Fibroblast of lung (primary cell): Measurements from ENCODE around the gene CLCN7. TPM values are rescaled to one million over a fixed set of nuclear protein-coding genes. Genes with fewer than 3 reads are reported as not detected.

Experiments
- DNase-seq, 2 donors: peaks; one replicate each; pipeline versions ENCODE4 v3.0.0 to v3.0.0-alpha.2; 2010; ENCODE audit warnings: low read depth in 2 of 2
- H2AFZ ChIP-seq: 2 replicates; pipeline ENCODE4 v1.5.1; 2012; ENCODE audit warnings: low read length, control low read depth, inconsistent platforms
- H3K27ac ChIP-seq: 2 replicates; pipeline ENCODE4 v1.5.1; 2011; ENCODE audit warnings: low read length, control low read depth; ENCODE audit not compliant: insufficient read depth
- H3K27me3 ChIP-seq: 2 replicates; pipeline ENCODE4 v1.5.1; 2011; ENCODE audit warnings: mild to moderate bottlenecking, low read length; ENCODE audit not compliant: control insufficient read depth, insufficient read depth
- H3K36me3 ChIP-seq: 2 replicates; pipeline ENCODE4 v1.5.1; 2011; ENCODE audit warnings: low read length; ENCODE audit not compliant: control insufficient read depth, insufficient read depth
- H3K4me1 ChIP-seq: 2 replicates; pipeline ENCODE4 v1.5.1; 2011; ENCODE audit warnings: low read length; ENCODE audit not compliant: control insufficient read depth, insufficient read depth; ENCODE audit errors: extremely low read depth
- H3K4me2 ChIP-seq: 2 replicates; pipeline ENCODE4 v1.5.1; 2011; ENCODE audit warnings: low read length, control low read depth; ENCODE audit not compliant: insufficient read depth; ENCODE audit errors: extremely low read depth
- H3K4me3 ChIP-seq, 4 experiments: fragments of 200-600 bp in 1 of 4; sonication (generic) in 1 of 4; replicated peaks in 1 of 4; 2 replicates each; pipeline ENCODE4 v1.5.1; 2011 to 2016; ENCODE audit warnings: low read length in 4 of 4, low read depth in 3 of 4, mild to moderate bottlenecking in 3 of 4, control low read depth in 2 of 4, inconsistent platforms in 1 of 4, mixed read lengths in 1 of 4; ENCODE audit not compliant: insufficient read depth in 1 of 4; ENCODE audit errors: control extremely low read depth in 1 of 4
- H3K79me2 ChIP-seq: 2 replicates; pipeline ENCODE4 v1.5.1; 2012; ENCODE audit warnings: mild to moderate bottlenecking, low read length, inconsistent platforms; ENCODE audit not compliant: control insufficient read depth, insufficient read depth
- H3K9ac ChIP-seq: 2 replicates; pipeline ENCODE4 v1.5.1; 2011; ENCODE audit warnings: mild to moderate bottlenecking, low read length, control low read depth; ENCODE audit not compliant: insufficient read depth
- H3K9me3 ChIP-seq: 2 replicates; pipeline ENCODE4 v1.5.1; 2012; ENCODE audit warnings: low read depth, low read length; ENCODE audit not compliant: control insufficient read depth, insufficient read depth
- H4K20me1 ChIP-seq: 2 replicates; pipeline ENCODE4 v1.5.1; 2011; ENCODE audit warnings: low read length; ENCODE audit not compliant: control insufficient read depth, insufficient read depth; ENCODE audit errors: extremely low read depth
- EZH2 ChIP-seq: IDR thresholded peaks from 2 replicates; pipeline ENCODE4 v1.5.1; 2012; ENCODE audit warnings: low read length, control low read depth, mild to moderate bottlenecking; ENCODE audit errors: missing control alignments
- polyA plus RNA-seq, 2 donors: library from polyadenylated mRNA; depleted of rRNA in 1 of 2; stranded (reverse) in 1 of 2; unstranded in 1 of 2; fragments of >200 nt; gene quantifications; 2 replicates each; pipeline ENCODE4 v1.2.1, GENCODE V29; 2011 to 2012; ENCODE audit warnings: missing spikeins in 1 of 2
- total RNA-seq: library from RNA; depleted of rRNA; stranded (reverse); fragments of >200 nt; gene quantifications from 2 replicates; pipeline ENCODE4 v1.2.1, GENCODE V29; 2014
- TF ChIP-seq, protein P1 (sequence below), 2 donors: IDR thresholded peaks in 1 of 2; conservative IDR thresholded peaks in 1 of 2; 1 replicate in 1 of 2; 2 replicates in 1 of 2; pipeline ENCODE4 v1.5.1; 2011 to 2012; ENCODE audit warnings: low read length in 2 of 2, control low read depth in 1 of 2, inconsistent platforms in 1 of 2, low read depth in 1 of 2, mild to moderate bottlenecking in 1 of 2

Gene CLCN7
- total and polyA plus RNA-seq, 2 donors (not counting 1 experiment from before 2014, with no cell fraction given) = 25.0 to 83.4 TPM

DNA sequence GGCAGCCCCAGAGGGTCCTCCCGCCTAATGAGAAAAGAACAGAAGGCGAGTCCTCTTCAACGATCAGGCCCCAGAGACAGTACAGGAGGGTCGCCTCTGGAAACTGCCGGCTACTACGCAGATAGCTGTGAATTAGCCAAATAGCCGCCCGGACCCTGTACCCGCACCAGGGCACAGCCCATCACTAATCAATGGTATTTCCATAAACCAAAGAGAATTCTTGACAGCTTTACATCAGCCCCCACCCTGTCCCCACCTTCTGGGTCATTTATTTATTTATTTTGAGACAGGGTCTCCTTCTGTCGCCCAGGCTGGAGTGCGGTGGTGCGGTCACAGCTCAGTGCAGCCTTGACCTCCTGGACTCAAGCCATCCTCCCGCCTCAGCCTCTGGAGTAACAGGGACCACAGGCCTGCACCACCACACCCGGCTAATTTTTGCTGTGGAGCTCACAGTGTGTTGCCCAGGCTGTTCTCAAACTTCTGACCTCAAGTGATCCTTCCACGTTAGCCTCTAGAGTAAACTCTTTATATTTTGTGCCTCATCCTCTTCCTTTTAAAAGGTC is 805 bp upstream of the CLCN7 start:
- no peaks in the 10 kb centered on the region for H3K27me3 ChIP-seq
- no peak overlapping the region for H2AFZ ChIP-seq
- no peak for TF ChIP-seq EZH2
- TF ChIP-seq, protein P1, sequence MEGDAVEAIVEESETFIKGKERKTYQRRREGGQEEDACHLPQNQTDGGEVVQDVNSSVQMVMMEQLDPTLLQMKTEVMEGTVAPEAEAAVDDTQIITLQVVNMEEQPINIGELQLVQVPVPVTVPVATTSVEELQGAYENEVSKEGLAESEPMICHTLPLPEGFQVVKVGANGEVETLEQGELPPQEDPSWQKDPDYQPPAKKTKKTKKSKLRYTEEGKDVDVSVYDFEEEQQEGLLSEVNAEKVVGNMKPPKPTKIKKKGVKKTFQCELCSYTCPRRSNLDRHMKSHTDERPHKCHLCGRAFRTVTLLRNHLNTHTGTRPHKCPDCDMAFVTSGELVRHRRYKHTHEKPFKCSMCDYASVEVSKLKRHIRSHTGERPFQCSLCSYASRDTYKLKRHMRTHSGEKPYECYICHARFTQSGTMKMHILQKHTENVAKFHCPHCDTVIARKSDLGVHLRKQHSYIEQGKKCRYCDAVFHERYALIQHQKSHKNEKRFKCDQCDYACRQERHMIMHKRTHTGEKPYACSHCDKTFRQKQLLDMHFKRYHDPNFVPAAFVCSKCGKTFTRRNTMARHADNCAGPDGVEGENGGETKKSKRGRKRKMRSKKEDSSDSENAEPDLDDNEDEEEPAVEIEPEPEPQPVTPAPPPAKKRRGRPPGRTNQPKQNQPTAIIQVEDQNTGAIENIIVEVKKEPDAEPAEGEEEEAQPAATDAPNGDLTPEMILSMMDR (conservative IDR thresholded peaks at IDR 0.05 in 1 of 2, IDR thresholded peaks at IDR 0.05 in 1 of 2; ENCODE audit: low read depth in 1 of 2, low read length in 2 of 2) = no peak
- H4K20me1 ChIP-seq = no peaks in the 10 kb centered on the region
- peak overlapping the region; percentile 78 for H3K27ac ChIP-seq
- no peak for DNase-seq
- peaks cover 3% of the 10 kb centered on the region for H3K4me1 ChIP-seq
- H3K79me2 ChIP-seq = peaks cover 22% of the 10 kb centered on the region
- peak overlapping the region; percentile 88 for H3K9ac ChIP-seq
- H3K36me3 ChIP-seq = no peaks in the 10 kb centered on the region
- peak overlapping the region; percentile 67 to 74 (median 68) for H3K4me3 ChIP-seq
- H3K9me3 ChIP-seq = no peaks in the 10 kb centered on the region
- H3K4me2 ChIP-seq = peak overlapping the region; percentile 64

DNA sequence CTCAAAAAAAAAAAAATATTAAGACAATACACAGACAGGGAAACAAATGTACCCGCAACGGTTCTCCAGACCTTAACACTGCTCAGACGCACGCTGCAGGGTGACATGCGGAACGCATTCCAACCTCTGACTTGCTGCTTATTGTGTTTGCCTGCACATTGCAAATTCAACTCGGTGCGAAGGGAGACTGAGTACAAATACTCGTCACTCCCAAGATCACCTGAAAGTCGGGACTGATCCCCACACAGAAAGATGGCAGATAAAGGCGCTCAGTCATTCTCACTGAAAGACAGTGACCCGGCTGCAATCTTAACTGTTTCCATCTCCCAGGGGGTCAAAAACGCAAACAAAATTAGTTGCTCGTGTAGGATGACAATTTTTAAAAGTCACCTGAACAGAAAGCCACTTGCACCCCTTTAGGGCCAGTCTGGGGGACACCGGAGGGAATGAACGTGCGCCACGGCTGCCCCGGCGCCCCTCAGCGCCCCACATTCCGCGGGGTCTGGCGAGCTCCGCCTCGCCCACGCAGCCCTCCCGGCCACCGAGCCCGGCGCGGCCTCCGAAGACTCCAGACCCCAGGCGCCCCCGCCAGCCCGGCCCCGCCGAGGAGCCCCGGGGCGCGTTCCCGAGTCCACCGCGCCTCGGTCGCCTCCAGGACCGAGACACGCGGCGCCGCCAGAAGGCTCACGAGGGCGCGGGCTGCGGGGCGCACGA is 589 bp downstream of the CLCN7 start:
- DNase-seq = no peak
- peaks cover 3% of the 10 kb centered on the region for H3K4me1 ChIP-seq
- peak overlapping the region; percentile 67 to 85 (median 71) for H3K4me3 ChIP-seq
- peak overlapping the region; percentile 59 for H2AFZ ChIP-seq
- H3K36me3 ChIP-seq = no peaks in the 10 kb centered on the region
- H3K27me3 ChIP-seq = no peaks in the 10 kb centered on the region
- H4K20me1 ChIP-seq = no peaks in the 10 kb centered on the region
- TF ChIP-seq EZH2 = no peak
- TF ChIP-seq, protein P1 (conservative IDR thresholded peaks at IDR 0.05 in 1 of 2, IDR thresholded peaks at IDR 0.05 in 1 of 2; ENCODE audit: low read depth in 1 of 2, low read length in 2 of 2) = no peak
- no peaks in the 10 kb centered on the region for H3K9me3 ChIP-seq
- H3K27ac ChIP-seq = peak overlapping the region; percentile 78
- H3K9ac ChIP-seq = peak overlapping the region; percentile 88
- H3K4me2 ChIP-seq = peak overlapping the region; percentile 96
- peaks cover 29% of the 10 kb centered on the region for H3K79me2 ChIP-seq

- Histone ChIP-seq H3K36me3 (no peaks in the 10 kb centered on the region), H3K9me3 (no peaks in the 10 kb centered on the region), H3K27me3 (no peaks in the 10 kb centered on the region), H3K4me3 (no peak overlapping the region), H2AFZ (no peak overlapping the region), H4K20me1 (no peaks in the 10 kb centered on the region), H3K4me2 (peak overlapping the region; percentile 26), H3K27ac (no peak overlapping the region), H3K79me2 (peaks cover 33% of the 10 kb centered on the region), H3K4me1 (peaks cover 3% of the 10 kb centered on the region), H3K9ac (no peak overlapping the region)
- DNase-seq = no peak
- TF ChIP-seq, protein P1 (conservative IDR thresholded peaks at IDR 0.05 in 1 of 2, IDR thresholded peaks at IDR 0.05 in 1 of 2; ENCODE audit: low read depth in 1 of 2, low read length in 2 of 2) = no peak
- no peak for TF ChIP-seq EZH2
These were observed 1.9 kb downstream of the CLCN7 start for GRCh38 chr16:1472974-1473373.
